Suprapubic skin (tissue), 3 donors: Measurements from ENCODE around the gene FUZ.

Experiments
- CTCF ChIP-seq, 2 donors: fragments of 200-600 bp in 1 of 2; fragments of 450-650 bp in 1 of 2; sonication (generic) in 1 of 2; IDR thresholded peaks; one replicate each; pipeline ENCODE4 v1.5.1; 2016 to 2019; ENCODE audit warnings: antibody characterized with exemption in 2 of 2, mild to moderate bottlenecking in 1 of 2, moderate library complexity in 1 of 2
- POLR2AphosphoS5 ChIP-seq, 3 donors: sonication (generic); formaldehyde crosslinking; IDR thresholded peaks; one replicate each; pipeline ENCODE4 v1.6.1; 2017; ENCODE audit warnings: antibody characterized with exemption in 3 of 3

GRCh38 chr19:49854378-49855263, 41.5 kb upstream of the FUZ start:
- TF ChIP-seq CTCF (IDR thresholded peaks at IDR 0.05) = no peak
- TF ChIP-seq POLR2AphosphoS5 (IDR thresholded peaks at IDR 0.05) = no peak
